ENCODE results near the gene LCE1A.

- TF ChIP-seq CTCF (conservative IDR thresholded peaks at IDR 0.05; ENCODE audit: low read length) (no peak), EZH2phosphoT487 (IDR thresholded peaks at IDR 0.05; ENCODE audit: borderline replicate concordance) (no peak)
These were observed 25.9 kb upstream of the LCE1A start for GRCh38 chr1:152801333-152801732.

Data from Loucy (cell line).